WI38 (cell line): Measurements from ENCODE around the gene ANKRD13C.

Experiments used
- H3K4me3 ChIP-seq: 2 replicates; pipeline ENCODE4 v1.5.1; 2011; ENCODE audit warnings: low read depth, mild to moderate bottlenecking, control low read depth, low read length
- TF ChIP-seq, protein P1 (sequence below): IDR thresholded peaks from 2 replicates; pipeline ENCODE4 v1.5.1; 2012; ENCODE audit warnings: low read depth, mild to moderate bottlenecking, control low read depth, low read length

The ANKRD13C gene

DNA sequence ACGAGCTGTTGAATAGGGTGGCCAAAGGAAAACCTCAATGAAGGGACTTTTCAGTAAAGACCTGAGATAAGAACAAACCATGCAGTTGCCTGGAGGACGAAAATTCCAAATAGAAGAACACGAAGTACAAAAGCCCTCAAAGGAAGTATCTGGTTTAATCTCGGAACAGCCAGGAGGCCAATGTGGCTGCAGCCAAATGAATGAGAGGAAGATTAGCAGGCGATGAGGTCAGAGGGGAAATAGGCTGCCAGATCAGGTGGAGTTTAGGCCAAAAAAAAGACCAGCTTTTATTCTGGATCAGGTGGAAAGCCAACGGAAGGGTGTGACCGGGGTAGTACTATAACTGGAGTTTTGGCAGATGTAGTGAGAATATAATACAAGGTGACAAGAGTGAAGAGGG is 89.7 kb downstream of the ANKRD13C start:
- TF ChIP-seq, protein P1, sequence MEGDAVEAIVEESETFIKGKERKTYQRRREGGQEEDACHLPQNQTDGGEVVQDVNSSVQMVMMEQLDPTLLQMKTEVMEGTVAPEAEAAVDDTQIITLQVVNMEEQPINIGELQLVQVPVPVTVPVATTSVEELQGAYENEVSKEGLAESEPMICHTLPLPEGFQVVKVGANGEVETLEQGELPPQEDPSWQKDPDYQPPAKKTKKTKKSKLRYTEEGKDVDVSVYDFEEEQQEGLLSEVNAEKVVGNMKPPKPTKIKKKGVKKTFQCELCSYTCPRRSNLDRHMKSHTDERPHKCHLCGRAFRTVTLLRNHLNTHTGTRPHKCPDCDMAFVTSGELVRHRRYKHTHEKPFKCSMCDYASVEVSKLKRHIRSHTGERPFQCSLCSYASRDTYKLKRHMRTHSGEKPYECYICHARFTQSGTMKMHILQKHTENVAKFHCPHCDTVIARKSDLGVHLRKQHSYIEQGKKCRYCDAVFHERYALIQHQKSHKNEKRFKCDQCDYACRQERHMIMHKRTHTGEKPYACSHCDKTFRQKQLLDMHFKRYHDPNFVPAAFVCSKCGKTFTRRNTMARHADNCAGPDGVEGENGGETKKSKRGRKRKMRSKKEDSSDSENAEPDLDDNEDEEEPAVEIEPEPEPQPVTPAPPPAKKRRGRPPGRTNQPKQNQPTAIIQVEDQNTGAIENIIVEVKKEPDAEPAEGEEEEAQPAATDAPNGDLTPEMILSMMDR: no peak
- no peak overlapping the region for H3K4me3 ChIP-seq

DNA sequence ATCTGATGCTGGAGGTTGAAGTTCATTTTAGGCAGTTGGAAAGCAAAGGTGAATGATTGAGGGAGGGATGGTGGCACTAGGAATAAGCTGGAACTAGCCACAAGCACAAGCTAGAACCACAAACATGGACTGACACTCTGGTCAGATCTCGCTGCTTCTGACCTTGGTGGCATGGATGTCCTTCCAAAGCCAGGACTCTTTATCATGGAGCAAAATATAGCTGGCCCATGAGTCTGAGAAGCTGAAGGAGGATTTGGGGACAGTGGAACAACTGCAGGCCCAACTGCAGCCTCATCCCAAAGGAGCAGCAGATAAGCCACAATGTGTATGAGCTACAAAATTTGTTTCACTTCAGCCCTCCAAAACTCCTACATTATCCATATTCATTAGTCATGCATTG is 97.9 kb downstream of the ANKRD13C start:
- TF ChIP-seq, protein P1: no peak
- H3K4me3 ChIP-seq: no peak overlapping the region

DNA sequence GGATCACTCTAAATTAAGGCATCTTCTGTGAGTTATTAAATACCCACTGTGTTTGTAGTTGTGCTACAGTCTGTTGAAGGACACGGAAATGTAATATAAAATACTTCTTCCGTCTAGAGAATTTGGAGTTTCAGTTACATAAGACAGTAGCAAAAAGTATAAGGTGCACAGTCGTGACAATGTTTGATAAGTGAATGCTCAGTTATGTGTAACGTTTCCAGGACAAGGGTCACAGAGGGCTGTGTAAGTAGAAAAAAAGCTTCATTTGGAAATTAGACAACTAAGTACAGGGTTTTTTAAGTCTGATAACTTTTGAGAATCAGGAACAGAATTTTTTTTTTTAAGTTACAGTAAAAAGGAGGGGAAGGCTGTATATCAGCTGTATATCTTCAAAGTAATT is 105.8 kb downstream of the ANKRD13C start:
- TF ChIP-seq, protein P1: no peak
- no peak overlapping the region for H3K4me3 ChIP-seq

DNA sequence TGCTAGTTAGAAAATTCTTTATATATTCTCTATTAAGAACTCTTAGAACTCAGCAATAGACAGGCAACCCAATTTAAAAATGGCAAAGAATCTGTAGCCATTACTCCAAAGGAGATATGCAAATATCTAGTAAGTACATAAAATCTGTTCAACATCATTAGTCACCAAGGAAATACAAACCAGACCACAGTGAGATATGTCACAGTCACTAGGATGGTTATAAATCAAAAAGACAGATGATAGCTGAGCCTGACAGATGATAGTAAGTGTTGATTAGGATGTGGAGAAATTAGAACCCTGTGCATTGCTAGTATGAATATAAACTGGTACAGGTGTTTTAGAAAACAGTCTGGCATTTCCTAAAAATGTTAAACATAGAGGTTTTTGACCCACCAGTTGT is 106.8 kb downstream of the ANKRD13C start:
- H3K4me3 ChIP-seq: no peak overlapping the region
- TF ChIP-seq, protein P1: no peak

DNA sequence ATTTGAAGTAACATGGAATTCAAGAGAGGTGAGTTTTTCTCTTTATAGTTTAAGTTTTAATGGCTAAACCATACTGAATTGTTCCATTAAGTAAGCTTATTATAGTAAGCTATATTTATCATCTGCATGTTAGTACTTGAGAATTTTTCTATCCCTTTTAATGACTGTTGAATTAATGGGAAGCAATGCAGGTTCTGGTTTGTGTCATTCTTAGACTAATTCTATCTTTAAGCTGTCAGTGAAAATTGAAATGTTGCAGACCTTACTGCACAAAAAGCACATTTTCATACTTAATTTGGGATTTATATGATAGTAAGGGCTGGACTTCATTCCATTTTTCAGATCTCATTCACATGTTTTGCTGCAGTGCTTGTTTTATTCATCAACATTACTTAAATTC is 107.4 kb downstream of the ANKRD13C start:
- no peak overlapping the region for H3K4me3 ChIP-seq
- TF ChIP-seq, protein P1: no peak

DNA sequence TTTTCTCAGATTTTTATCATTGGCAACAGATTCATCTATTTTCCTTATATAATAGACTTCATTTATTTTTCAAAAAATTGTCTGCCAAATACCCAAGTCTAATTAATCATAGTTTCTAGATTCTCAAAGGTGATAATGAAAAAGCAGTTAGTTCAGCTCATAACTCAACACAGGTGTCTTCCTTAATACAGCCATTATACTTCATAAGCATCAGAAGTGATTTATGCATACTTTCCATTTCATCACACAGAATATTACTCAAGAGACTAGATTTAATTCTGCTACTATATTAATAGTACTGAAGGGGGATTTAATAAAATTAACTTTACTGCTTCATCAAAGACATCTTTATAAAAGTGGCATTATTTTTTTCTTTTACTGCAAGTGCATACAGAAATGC is 114.6 kb downstream of the ANKRD13C start:
- H3K4me3 ChIP-seq: no peak overlapping the region
- TF ChIP-seq, protein P1: no peak

DNA sequence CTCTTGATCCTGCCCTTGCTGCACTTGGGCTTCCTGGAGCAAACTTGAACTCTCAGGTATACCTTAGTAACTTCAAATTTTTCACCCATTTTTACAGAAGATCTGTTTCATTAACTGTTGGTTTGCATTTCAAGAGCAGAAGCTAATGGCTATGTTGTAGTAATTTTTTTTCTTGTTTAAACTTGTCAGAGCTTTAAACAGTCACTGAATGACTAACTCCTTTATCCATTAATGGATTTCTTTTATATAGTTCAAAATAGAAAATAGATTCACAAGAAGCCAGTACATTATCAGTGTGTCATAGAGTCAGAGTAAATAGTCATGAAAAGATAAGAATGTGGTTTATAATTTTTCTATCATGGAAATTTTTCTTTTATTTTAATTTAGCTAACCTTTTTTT is 119.8 kb downstream of the ANKRD13C start:
- TF ChIP-seq, protein P1: no peak
- no peak overlapping the region for H3K4me3 ChIP-seq
